GM21717 (cell line): ENCODE measurements around the gene CCNF.
A peak's percentile ranks its signal among the peaks of the same experiment; 100 is the strongest.

Experiments used
- ATAC-seq: cut with Tn5 transposase; IDR thresholded peaks from one replicate; pipeline ENCODE4 v1.9.1; 2021; ENCODE audit warnings: mild to moderate bottlenecking, moderate library complexity; ENCODE audit not compliant: unreplicated experiment

The CCNF gene

DNA sequence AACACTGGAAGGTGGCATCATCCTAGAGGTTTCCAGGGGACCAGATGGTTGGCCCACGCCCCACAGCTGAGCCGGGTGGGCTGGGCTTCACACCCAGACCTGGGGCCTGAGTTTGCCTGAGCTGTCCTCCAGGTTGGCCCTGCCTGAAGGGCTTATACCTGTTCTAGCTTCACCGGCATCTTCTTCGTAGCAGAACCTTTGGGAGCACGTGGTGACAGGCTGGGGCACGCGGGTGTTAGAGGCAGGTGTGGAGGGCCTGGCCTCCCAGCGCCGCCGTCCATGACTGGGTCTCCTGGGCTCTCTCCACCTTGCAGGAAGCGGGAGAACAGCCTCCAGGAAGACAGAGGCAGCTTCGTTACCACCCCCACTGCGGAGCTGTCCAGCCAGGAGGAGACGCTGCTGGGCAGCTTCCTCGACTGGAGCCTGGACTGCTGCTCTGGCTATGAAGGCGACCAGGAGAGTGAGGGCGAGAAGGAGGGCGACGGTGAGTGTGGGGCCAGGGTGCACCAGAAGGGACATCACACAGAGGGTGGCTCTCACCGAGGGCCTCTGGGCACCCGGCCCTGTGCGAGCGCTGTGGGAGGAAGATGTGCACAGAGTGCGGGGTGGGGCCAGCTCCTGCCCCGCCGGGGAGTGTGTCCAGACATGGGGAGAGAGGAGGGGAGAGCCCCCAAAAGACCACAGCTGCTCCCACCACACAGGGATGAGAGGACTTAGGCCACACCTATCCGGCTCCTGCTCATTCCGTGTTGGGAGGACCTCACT is 26.0 kb downstream of the CCNF start:
- ATAC-seq: no peak

DNA sequence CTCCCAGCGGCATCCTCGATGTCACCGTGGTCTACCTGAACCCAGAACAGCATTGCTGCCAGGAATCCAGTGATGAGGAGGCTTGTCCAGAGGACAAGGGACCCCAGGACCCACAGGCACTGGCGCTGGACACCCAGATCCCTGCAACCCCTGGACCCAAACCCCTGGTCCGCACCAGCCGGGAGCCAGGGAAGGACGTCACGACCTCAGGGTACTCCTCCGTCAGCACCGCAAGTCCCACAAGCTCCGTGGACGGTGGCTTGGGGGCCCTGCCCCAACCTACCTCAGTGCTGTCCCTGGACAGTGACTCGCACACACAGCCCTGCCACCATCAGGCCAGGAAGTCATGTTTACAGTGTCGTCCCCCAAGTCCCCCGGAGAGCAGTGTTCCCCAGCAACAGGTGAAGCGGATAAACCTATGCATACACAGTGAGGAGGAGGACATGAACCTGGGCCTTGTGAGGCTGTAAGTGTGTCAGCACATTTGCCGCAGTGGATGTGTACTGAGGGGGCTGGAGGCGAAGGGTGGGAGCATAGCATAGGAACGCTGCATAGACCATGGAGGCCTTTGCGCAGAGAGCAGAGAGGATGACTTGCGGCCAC is 27.4 kb downstream of the CCNF start:
- ATAC-seq: no peak

DNA sequence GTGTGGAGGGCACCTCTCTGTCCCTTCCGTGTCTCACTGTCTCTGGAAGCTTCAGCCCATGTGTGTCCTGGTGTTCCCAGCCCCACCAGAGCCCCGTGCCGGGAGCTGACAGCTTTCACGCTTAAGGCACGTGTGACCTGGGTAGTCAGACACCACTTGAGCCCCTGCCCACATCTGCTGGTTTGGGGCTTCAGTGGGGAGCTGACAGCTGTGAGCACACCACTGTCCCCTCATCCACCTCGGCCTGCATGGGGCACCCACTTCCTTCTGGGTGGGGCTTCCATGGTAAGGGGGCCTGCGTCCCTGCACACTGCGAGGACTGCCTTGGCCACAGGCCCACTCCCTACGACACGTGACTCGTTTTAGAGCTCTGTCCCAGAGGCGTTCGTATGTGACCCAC is 28.0 kb downstream of the CCNF start:
- ATAC-seq: no peak

DNA sequence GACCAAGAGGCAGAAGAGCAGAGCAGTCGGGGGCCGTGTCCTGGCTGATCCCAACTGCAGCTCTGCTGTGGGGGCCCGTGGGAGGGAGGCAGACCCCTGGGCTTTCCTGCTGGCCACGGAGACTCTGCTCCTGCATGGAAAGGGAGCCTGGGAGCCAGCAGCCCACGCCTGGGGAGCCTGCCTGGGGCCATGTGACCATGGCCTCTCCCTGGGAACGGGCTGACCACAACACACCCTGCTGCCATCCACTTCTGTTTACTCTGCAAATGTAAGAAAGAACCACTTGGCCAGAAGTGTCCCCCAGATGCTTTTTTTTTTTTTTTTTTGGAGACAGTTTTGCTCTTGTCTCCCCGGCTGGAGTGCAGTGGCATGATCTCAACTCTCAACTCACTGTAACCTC is 28.7 kb downstream of the CCNF start:
- no peak for ATAC-seq

DNA sequence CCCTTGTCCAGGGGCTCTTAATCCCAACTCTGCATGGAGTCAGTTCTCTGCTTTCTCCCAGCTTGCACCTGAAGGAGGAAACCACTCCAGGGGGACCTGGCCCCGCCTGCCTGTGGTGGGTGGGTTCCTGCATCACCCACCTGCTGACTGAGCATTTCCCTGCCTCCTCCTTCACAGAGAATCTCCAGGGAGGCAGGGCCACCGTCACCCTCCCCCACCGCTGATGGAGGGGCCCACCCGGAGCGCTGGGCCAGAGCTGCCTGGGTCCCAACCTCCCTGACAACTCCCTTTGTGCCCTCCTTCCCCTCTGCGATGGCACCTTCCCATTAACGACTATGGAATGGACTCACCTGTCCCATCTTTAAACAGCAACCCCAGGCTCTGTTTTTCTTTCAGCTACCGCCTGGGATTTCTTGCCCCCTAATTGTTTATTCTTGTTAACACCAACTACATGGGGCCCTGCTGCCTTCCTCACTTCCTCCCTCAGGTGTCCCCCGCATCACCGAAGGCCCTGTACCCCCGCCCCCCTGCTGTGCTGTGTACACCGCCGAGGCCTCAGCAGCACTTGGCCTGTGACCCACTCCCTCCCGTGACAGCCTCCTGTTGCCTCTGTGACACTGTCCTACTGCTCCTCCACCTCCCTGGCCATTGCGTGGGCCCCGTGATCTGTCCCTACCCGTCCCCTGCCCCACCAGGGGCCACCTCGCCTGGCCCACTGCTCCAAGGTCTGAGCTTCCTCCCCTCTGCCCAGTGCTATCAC is 29.8 kb downstream of the CCNF start:
- ATAC-seq: no peak

DNA sequence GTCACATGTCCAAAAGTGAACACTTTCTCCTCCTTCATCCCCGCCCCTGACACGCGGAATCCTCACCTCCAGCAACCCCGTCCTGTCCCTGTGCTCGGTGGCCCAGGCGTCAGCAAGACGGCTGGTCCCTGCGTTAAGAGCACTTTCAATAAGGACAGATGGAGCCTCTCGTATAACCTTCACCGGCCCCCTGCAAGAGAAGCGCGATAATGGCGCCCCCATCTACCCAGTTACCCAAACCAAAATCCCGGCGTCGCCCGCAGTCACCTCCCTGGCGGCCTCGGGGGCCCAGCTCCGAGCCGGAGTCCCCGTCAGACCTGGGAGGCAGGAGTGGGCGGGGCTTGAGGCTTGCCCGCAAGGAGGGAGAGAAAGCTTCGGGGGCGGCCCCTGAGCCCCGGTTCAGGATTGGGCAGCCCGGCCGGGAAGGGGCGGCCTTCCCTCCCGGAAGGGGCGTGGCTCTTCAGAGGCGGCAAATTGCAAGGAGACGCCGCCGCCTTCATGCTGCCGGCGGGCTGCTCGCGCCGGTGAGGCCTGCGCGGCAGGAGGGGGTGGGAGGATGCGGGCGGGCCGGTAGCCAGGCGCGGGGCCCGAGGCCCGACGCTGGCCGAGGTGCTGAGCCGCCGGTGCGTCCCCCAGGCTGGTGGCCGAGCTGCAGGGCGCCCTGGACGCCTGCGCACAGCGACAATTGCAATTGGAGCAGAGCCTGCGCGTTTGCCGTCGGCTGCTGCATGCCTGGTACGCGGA is 30.6 kb downstream of the CCNF start, which contains the start of gene TEDC2:
TEDC2 (plus strand) TSS at position 463 of the 744 bp plus-strand sequence; CDS start at position 499, 36 bp downstream.
- ATAC-seq: peak; percentile 68

DNA sequence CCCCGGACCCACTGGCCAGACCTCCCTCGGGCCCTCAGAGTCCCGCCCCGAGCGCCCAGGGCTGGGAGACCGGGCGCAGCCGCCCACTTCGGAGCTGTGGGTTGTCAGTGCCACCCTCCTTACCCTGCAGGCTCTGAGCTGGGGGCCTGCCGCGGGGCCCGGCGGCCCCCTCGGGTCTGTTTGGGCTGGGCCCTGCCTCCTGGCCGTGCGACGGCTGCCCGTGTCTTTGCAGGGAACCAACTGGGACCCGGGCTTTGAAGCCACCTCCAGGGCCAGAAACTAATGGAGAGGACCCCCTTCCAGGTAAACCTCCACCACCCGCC is 31.1 kb downstream of the CCNF start:
- ATAC-seq: no peak

DNA sequence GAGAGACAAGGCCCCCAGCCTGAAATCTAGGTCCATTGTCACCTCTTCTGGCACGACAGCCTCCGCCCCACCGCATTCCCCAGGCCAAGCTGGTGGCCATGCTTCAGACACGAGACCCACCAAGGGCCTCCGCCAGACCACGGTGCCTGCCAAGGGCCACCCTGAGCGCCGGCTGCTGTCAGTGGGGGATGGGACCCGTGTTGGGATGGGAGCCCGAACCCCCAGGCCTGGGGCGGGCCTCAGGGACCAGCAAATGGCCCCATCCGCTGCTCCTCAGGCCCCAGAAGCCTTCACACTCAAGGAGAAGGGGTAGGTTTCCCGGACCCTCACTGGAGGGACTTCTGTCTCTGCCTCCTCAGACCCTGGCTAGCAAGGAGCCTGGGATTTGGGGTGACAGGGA is 31.7 kb downstream of the CCNF start:
- ATAC-seq: no peak

DNA sequence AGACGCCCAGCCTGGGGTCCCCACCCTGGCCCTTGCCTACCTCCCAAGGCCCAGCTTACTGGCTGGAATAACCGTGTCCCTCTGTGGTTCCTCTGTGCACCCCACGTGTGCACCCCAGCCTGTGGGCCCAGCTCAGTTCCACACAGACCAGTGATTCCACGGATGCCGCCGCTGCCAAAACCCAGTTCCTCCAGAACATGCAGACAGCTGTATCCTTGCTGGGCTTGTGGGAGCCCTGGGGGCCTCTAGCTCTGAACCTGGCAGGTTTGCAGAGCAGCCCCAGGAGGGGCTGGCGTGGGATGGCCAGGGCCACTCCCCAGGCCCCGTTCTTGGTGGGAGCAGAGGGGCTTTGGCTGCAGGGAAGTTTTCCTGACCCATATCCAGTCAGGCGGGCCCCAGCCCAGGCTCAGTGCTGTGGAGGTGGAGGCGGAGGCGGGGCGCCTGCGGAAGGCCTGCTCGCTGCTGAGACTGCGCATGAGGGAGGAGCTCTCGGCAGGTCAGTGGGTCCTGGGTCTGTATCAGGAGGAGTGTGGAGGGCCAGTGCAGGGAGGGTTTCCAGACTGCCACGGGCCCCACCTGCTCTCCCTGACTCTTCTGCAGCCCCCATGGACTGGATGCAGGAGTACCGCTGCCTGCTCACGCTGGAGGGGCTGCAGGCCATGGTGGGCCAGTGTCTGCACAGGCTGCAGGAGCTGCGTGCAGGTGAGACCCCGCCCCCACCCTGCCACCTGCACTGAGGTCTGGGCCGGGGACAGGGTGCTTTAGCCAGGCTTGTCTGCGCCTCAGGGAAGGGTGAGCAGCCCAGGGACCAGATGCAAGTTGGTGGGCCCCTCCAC is 33.0 kb downstream of the CCNF start:
- no peak for ATAC-seq

DNA sequence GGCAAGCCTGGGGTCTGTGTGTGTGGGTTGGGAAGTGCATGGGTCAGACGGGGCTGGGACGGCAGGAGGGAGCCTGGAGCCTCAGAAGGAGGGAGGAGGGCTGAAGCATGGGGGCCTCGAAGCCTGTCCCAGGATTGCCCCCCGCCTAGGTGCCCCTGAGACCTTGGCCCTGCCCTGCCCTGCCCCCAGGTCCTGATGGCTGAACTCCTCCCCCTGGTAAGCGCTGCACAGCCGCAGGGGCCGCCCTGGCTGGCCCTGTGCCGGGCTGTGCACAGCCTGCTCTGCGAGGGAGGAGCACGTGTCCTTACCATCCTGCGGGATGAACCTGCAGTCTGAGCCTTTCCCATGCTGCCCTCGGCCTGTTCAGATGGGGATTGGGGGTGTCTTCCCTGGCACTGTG is 35.1 kb downstream of the CCNF start:
- no peak for ATAC-seq

DNA sequence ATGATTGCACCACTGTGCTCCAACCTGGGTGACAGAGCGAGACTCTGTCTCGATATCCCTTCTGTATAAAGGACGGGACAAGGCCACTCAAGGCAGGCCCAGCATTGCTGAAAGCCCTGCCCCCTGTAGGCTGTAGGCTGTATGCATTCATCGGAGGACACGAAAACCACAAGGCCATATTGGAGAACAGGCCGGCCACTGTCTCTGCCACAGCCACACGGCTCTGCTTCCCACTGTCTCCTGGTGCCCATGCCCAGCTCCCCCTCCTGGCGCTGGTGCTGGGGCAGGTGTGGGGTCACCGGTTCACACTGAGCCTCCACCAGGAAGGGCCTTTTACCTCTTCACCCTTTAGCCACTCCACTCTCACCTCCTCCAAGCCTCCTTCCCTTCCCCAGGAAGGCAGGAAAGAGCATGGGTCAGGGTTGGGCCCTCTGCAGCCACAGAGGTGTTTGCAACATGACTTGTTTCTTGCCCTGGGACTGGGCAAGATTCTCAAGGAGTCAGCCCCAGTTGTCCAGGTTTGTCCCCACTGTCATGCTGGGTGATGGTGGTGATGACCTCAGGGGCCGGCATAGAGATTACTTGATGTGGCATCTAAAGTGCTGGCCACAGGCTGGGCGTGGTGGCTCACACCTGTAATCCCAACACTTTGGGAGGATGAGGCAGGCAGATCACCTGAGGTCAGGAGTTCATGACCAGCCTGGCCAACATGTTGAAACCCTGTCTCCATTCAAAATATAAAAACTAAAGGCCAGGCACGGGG is 36.6 kb downstream of the CCNF start:
- ATAC-seq: no peak

DNA sequence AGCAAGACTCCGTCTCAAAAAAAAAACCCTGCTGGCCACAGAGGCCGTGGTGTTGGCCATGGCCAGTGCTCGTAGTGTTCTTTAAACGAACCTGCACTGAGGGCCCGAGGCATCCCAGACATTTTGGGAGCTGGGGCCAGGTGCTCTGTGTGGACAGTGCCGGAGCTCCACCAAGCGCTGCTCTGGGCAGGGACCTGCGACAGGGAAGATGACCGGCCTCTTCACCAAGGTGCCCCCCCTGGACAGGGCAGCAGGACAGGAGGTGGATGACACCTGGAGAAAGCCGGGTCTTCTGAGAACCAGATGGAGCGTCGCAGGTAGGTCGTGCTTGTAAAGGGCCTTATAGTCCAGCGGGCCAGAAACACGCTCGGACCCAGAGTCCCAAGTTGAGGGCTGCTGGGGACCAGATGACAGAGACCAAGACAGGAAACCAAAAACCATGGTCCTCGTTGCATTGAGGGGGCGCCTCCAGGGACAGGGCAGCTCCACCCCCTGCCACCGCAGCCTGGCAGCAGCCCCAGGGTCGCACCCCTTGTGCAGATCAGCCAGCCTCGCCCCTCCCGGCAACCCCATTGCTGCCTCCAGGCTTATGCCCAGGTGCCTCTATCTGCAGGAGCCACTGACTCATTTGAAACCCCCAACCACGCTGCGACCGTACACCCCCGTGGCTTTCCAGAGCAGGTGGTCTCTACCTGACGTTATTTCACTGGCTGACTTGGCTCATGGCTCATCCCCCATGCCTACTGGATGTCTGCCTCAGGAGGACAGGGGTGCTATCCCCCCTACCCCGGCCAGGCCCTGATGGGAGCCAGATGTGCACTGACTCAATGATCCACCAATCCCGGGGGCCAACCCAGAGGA is 37.6 kb downstream of the CCNF start:
- no peak for ATAC-seq

DNA sequence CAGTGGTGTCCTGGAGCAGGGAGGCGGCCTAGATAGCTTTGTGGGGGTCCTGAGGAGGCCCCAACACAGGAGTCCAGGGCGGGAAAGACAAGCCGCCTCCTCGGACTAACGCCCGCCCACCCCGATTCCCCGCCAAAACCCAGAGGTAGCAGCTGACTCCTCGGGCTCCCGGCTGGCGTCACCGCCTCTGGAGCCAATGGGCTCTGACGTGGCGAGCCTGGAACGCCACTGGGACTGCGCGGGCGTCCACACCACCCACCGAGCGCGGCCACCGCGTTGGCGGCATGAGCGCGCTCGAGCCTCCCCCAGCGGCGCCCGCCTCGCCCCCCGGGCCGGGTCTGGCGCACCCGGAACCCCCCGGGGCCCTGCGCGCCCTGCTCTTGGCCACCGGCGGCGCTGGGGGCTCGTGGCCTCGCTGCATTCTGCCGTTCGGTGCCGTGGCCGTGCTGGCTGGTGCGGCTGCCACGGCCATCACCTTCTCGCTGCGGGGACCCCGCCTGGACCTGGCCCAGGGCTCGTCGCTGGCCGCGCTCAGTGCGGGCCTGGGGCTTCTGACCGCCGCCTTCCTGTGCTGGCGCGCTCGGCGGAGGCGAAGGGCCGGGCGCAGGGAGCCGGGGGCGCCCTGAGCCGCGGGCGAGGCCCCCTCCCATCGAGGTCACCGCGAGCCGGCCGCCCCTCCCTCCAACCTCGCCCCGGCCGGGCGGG is 38.4 kb downstream of the CCNF start:
- no peak for ATAC-seq

DNA sequence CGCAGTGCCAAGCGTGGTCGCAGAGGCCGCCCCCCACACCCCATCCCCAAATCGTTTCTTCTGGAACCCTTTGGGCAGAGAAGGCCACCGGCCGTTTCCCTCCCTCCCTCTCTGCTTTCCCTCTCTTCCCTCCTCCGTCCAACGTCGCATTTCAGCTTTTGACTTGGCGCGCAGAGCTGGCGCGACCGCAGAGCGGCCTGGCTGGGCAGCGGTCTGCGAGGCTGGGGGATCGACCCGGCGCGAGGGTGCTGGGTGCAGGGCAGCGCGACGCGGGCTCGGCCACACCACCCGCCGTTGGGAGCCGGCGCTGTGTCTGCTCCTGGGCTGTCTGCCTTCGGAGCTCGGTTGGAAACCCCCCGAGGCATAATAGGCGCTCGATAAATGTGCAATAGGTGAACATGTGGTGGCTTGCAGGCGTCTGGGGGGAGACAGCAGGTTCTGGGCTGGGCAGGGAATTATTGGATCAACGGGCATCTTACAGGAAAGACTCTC is 39.0 kb downstream of the CCNF start:
- ATAC-seq: no peak

DNA sequence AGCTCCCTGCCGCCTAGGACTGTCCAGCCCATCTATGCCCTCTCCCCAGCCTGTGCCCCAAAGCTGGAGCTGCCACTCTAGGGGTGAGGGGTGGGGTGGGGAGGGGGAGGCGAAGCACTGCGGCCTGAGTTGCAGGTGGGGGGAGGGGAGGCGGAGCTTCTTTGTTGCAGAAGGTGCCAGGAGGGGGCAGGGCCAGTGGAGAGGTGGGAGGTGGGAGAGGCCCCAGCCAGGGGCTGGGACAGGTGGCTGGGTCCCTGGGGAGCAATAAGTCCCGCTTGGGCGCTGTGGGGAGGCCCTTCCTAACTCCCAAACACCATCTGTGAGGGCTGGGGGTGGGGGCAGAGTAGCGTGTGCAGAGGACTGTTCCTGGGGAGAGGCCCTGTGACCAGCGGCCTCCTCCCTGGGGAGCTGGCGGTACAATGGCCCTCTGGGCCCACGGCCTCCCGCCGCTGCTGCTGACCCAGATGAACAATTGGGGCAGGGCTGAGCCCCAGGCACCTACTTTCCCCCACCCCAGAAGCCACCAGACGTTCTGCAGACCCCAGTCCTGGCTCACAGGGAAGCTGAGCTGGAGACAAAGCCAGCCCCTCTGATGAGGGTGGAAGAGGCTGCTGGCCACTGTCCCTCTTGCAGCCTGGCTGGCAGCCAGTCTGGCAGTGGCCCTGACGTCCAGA is 39.6 kb downstream of the CCNF start:
- ATAC-seq: no peak

DNA sequence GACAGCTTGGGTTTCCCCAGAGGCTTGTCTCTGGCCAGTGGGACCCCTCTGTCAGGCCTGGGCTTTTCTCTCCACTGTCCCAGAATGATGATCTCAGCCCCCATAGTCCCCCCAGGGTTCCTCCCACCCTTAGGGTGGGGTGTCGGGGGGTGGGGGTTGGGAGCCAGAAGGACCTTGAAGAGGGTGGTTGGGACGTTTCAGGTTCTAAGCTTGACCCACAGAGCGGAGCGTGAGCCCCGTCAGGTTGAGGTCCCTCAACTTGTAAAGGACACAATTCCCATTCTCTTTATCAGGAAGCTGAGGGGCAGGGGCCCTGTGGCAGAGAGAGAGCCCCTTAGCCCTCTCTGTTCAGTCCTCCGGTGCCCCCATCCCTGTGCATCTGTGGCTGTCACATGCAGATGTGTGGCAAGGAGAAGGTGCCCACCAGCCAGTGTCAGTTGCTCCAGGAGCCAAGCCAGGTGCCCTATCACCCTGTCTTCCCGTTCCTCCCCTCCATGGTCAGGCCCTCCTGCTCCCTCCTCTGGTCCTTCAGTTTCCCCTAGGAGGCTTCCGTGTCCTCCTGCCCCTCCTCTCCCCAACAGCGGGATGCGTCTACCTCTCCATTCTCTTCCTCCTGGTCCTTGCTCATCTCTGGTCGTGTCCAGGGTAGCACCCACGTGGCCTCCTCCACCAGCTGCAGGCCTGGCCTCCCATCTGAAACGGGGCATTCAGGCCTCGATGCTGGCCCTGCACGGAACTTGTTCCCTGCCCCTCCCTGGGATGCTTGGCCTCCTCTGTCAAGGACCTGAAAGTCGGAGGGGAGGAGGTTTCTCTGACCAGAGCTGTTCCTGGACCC is 40.4 kb downstream of the CCNF start:
- no peak for ATAC-seq

DNA sequence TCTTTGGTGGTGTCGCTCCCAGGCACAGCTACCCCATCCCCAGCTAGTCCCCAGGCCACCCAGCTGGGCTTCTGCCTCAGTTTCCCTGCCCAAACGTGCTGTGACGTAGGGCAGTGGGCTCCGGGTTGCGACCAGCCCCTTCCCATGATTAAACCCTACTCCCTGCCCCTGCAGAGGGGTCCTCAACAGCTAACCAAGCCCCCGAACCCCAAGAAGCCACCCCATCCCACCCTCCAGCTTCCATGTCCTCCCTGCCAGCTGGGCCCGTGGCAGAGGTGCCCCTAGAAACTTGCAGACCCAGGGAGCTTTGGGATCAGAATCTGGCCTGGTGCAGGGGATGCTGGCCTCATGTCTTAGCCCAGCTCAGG is 41.0 kb downstream of the CCNF start:
- no peak for ATAC-seq
